Fibroblast of lung (primary cell): ENCODE data around the gene CEP120. TPM values are rescaled to one million over a fixed set of nuclear protein-coding genes. Genes with fewer than 3 reads are reported as not detected.
A peak's percentile ranks its signal among the peaks of the same experiment; 100 is the strongest.

ENCODE experiments used
- DNase-seq, 2 donors: peaks; one replicate each; pipeline versions ENCODE4 v3.0.0 to v3.0.0-alpha.2; 2010; ENCODE audit warnings: low read depth in 2 of 2
- H2AFZ ChIP-seq: 2 replicates; pipeline ENCODE4 v1.5.1; 2012; ENCODE audit warnings: low read length, control low read depth, inconsistent platforms
- H3K27ac ChIP-seq: 2 replicates; pipeline ENCODE4 v1.5.1; 2011; ENCODE audit warnings: low read length, control low read depth; ENCODE audit not compliant: insufficient read depth
- H3K27me3 ChIP-seq: 2 replicates; pipeline ENCODE4 v1.5.1; 2011; ENCODE audit warnings: mild to moderate bottlenecking, low read length; ENCODE audit not compliant: control insufficient read depth, insufficient read depth
- H3K36me3 ChIP-seq: 2 replicates; pipeline ENCODE4 v1.5.1; 2011; ENCODE audit warnings: low read length; ENCODE audit not compliant: control insufficient read depth, insufficient read depth
- H3K4me1 ChIP-seq: 2 replicates; pipeline ENCODE4 v1.5.1; 2011; ENCODE audit warnings: low read length; ENCODE audit not compliant: control insufficient read depth, insufficient read depth; ENCODE audit errors: extremely low read depth
- H3K4me2 ChIP-seq: 2 replicates; pipeline ENCODE4 v1.5.1; 2011; ENCODE audit warnings: low read length, control low read depth; ENCODE audit not compliant: insufficient read depth; ENCODE audit errors: extremely low read depth
- H3K4me3 ChIP-seq, 4 experiments: fragments of 200-600 bp in 1 of 4; sonication (generic) in 1 of 4; replicated peaks in 1 of 4; 2 replicates each; pipeline ENCODE4 v1.5.1; 2011 to 2016; ENCODE audit warnings: low read length in 4 of 4, low read depth in 3 of 4, mild to moderate bottlenecking in 3 of 4, control low read depth in 2 of 4, inconsistent platforms in 1 of 4, mixed read lengths in 1 of 4; ENCODE audit not compliant: insufficient read depth in 1 of 4; ENCODE audit errors: control extremely low read depth in 1 of 4
- H3K79me2 ChIP-seq: 2 replicates; pipeline ENCODE4 v1.5.1; 2012; ENCODE audit warnings: mild to moderate bottlenecking, low read length, inconsistent platforms; ENCODE audit not compliant: control insufficient read depth, insufficient read depth
- H3K9ac ChIP-seq: 2 replicates; pipeline ENCODE4 v1.5.1; 2011; ENCODE audit warnings: mild to moderate bottlenecking, low read length, control low read depth; ENCODE audit not compliant: insufficient read depth
- H3K9me3 ChIP-seq: 2 replicates; pipeline ENCODE4 v1.5.1; 2012; ENCODE audit warnings: low read depth, low read length; ENCODE audit not compliant: control insufficient read depth, insufficient read depth
- H4K20me1 ChIP-seq: 2 replicates; pipeline ENCODE4 v1.5.1; 2011; ENCODE audit warnings: low read length; ENCODE audit not compliant: control insufficient read depth, insufficient read depth; ENCODE audit errors: extremely low read depth
- EZH2 ChIP-seq: IDR thresholded peaks from 2 replicates; pipeline ENCODE4 v1.5.1; 2012; ENCODE audit warnings: low read length, control low read depth, mild to moderate bottlenecking; ENCODE audit errors: missing control alignments
- polyA plus RNA-seq, 2 donors: library from polyadenylated mRNA; depleted of rRNA in 1 of 2; stranded (reverse) in 1 of 2; unstranded in 1 of 2; fragments of >200 nt; gene quantifications; 2 replicates each; pipeline ENCODE4 v1.2.1, GENCODE V29; 2011 to 2012; ENCODE audit warnings: missing spikeins in 1 of 2
- total RNA-seq: library from RNA; depleted of rRNA; stranded (reverse); fragments of >200 nt; gene quantifications from 2 replicates; pipeline ENCODE4 v1.2.1, GENCODE V29; 2014
- TF ChIP-seq, protein P1 (sequence below), 2 donors: IDR thresholded peaks in 1 of 2; conservative IDR thresholded peaks in 1 of 2; 1 replicate in 1 of 2; 2 replicates in 1 of 2; pipeline ENCODE4 v1.5.1; 2011 to 2012; ENCODE audit warnings: low read length in 2 of 2, control low read depth in 1 of 2, inconsistent platforms in 1 of 2, low read depth in 1 of 2, mild to moderate bottlenecking in 1 of 2

The CEP120 gene
- total and polyA plus RNA-seq, 2 donors (not counting 1 experiment from before 2014, with no cell fraction given): 14.8 to 22.3 TPM

- no peak overlapping the region for H3K4me2 ChIP-seq
- no peak overlapping the region for H3K4me3 ChIP-seq
- no peaks in the 10 kb centered on the region for H3K27me3 ChIP-seq
- no peaks in the 10 kb centered on the region for H3K4me1 ChIP-seq
- H3K36me3 ChIP-seq: no peaks in the 10 kb centered on the region
- no peak overlapping the region for H2AFZ ChIP-seq
- DNase-seq: no peak
- peaks cover 4% of the 10 kb centered on the region for H3K79me2 ChIP-seq
- no peak overlapping the region for H3K27ac ChIP-seq
- no peaks in the 10 kb centered on the region for H4K20me1 ChIP-seq
- no peaks in the 10 kb centered on the region for H3K9me3 ChIP-seq
- TF ChIP-seq EZH2: no peak
- TF ChIP-seq, protein P1, sequence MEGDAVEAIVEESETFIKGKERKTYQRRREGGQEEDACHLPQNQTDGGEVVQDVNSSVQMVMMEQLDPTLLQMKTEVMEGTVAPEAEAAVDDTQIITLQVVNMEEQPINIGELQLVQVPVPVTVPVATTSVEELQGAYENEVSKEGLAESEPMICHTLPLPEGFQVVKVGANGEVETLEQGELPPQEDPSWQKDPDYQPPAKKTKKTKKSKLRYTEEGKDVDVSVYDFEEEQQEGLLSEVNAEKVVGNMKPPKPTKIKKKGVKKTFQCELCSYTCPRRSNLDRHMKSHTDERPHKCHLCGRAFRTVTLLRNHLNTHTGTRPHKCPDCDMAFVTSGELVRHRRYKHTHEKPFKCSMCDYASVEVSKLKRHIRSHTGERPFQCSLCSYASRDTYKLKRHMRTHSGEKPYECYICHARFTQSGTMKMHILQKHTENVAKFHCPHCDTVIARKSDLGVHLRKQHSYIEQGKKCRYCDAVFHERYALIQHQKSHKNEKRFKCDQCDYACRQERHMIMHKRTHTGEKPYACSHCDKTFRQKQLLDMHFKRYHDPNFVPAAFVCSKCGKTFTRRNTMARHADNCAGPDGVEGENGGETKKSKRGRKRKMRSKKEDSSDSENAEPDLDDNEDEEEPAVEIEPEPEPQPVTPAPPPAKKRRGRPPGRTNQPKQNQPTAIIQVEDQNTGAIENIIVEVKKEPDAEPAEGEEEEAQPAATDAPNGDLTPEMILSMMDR (conservative IDR thresholded peaks at IDR 0.05 in 1 of 2, IDR thresholded peaks at IDR 0.05 in 1 of 2; ENCODE audit: low read depth in 1 of 2, low read length in 2 of 2): no peak
- no peak overlapping the region for H3K9ac ChIP-seq
Measured at GRCh38 chr5:123427281-123427680, 4.1 kb upstream of the CEP120 start.

DNA sequence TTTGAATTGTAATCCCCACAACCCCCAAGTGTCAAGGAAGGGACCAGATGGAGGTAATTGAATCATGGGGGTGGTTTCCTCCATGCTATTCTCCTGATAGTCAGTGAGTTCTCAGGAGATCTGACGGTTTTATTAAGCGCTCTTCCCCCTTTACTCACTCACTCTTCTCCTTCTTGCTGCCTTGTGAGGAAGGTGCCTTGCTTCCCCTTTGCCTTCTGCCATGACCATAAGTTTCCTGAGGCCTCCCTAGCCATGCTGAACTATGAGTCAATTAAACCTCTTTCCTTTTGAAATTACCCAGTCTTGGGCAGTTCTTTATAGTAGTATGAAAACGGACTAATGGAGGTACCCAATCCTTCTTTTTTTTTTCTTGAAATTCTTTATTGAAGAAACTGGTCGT lies 2.2 kb upstream of the CEP120 start:
- no peak overlapping the region for H3K4me2 ChIP-seq
- no peak overlapping the region for H3K27ac ChIP-seq
- H3K4me1 ChIP-seq: no peaks in the 10 kb centered on the region
- no peaks in the 10 kb centered on the region for H3K27me3 ChIP-seq
- peaks cover 12% of the 10 kb centered on the region for H3K79me2 ChIP-seq
- TF ChIP-seq, protein P1 (conservative IDR thresholded peaks at IDR 0.05 in 1 of 2, IDR thresholded peaks at IDR 0.05 in 1 of 2; ENCODE audit: low read depth in 1 of 2, low read length in 2 of 2): no peak
- TF ChIP-seq EZH2: no peak
- H3K9me3 ChIP-seq: no peaks in the 10 kb centered on the region
- no peaks in the 10 kb centered on the region for H3K36me3 ChIP-seq
- no peak for DNase-seq
- no peak overlapping the region for H3K9ac ChIP-seq
- H3K4me3 ChIP-seq: no peak overlapping the region
- no peak overlapping the region for H2AFZ ChIP-seq
- no peaks in the 10 kb centered on the region for H4K20me1 ChIP-seq

- Histone ChIP-seq H3K4me2 (peak overlapping the region; percentile 88), H3K36me3 (no peaks in the 10 kb centered on the region), H3K27ac (peak overlapping the region; percentile 35), H3K4me3 (peak overlapping the region; percentile 52 to 98 (median 72)), H3K79me2 (peaks cover 12% of the 10 kb centered on the region), H3K27me3 (no peaks in the 10 kb centered on the region), H4K20me1 (no peaks in the 10 kb centered on the region), H2AFZ (peak overlapping the region; percentile 86), H3K4me1 (no peaks in the 10 kb centered on the region), H3K9ac (peak overlapping the region; percentile 66), H3K9me3 (no peaks in the 10 kb centered on the region)
- peak; percentile 41 to 50 for DNase-seq
- TF ChIP-seq, protein P1 (conservative IDR thresholded peaks at IDR 0.05 in 1 of 2, IDR thresholded peaks at IDR 0.05 in 1 of 2; ENCODE audit: low read depth in 1 of 2, low read length in 2 of 2): no peak
- TF ChIP-seq EZH2: no peak
Measured at GRCh38 chr5:123422433-123423277, 548 bp downstream of the CEP120 start.
